ENCODE data around the gene PARP3. TPM values are rescaled to one million over a fixed set of nuclear protein-coding genes. Genes with fewer than 3 reads are reported as not detected.

The PARP3 gene
- total and polyA plus RNA-seq, 9 of the 15 experiments (the other 6 are each of a cell fraction or from before 2014, with no cell fraction given), result 0.46 to 6.6 (median 4.5) TPM

DNA sequence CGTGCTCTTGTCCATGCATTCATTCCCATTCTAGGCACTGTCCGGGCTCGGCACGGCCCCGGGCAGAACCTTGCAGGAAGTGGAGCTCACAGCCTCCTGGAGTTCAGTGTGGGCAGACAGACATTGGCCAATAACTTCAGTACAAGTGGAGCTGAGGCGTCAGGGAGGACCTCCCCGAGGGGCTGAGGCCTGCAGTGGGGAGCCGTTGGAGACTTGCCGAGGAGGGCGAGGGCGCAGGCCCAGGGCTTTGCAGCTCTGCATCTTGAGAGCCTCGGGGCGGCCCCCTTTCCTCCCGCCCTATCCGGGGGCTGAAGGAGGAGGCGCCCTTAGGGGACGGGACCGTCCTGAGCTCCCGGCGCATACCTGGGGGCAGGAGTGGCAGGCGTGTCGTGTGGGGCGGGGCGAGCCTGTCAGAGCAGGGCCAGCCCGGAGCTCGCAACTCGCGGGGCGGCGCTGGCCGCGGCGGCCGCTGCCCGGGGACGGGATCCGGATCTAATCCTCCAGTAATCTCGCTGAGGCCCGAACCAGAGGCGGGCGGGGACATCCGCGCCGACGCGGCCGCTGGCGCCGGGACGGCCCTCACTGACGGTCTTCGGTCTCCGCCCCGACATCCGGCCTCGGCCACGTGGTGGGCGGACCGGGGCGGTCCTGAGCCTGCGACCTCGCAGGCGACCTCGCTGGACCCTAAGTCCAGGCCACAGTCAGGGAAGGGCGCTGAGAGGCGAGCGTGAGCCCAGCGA lies 40.8 kb downstream of the PARP3 start, which contains the start of gene ACY1 (continued):
- TF ChIP-seq, protein P1, sequence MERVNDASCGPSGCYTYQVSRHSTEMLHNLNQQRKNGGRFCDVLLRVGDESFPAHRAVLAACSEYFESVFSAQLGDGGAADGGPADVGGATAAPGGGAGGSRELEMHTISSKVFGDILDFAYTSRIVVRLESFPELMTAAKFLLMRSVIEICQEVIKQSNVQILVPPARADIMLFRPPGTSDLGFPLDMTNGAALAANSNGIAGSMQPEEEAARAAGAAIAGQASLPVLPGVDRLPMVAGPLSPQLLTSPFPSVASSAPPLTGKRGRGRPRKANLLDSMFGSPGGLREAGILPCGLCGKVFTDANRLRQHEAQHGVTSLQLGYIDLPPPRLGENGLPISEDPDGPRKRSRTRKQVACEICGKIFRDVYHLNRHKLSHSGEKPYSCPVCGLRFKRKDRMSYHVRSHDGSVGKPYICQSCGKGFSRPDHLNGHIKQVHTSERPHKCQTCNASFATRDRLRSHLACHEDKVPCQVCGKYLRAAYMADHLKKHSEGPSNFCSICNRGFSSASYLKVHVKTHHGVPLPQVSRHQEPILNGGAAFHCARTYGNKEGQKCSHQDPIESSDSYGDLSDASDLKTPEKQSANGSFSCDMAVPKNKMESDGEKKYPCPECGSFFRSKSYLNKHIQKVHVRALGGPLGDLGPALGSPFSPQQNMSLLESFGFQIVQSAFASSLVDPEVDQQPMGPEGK (CRISPR knock-in tag; IDR thresholded peaks at IDR 0.05; ENCODE audit: borderline replicate concordance), result no peak
- TF ChIP-seq NFXL1 (CRISPR knock-in tag; IDR thresholded peaks at IDR 0.05) (no peak), SAFB (IDR thresholded peaks at IDR 0.05; ENCODE audit: borderline replicate concordance, low read depth, low read length) (no peak), KAT7 (CRISPR knock-in tag; IDR thresholded peaks at IDR 0.05; ENCODE audit: borderline replicate concordance) (no peak), RBM25 (IDR thresholded peaks at IDR 0.05; ENCODE audit: low read depth, low read length, severe bottlenecking) (no peak), ETV1 (tag; conservative IDR thresholded peaks at IDR 0.05; ENCODE audit: low read depth) (peak; percentile 73), SNRNP70 (optimal IDR thresholded peaks at IDR 0.05; ENCODE audit: low read depth, low read length) (no peak), NCOA6 (IDR thresholded peaks at IDR 0.05) (no peak), RBM14 (IDR thresholded peaks at IDR 0.05; ENCODE audit: borderline replicate concordance, insufficient read depth, low read depth, low read length) (no peak), NR2C2 (CRISPR knock-in tag; IDR thresholded peaks at IDR 0.05) (0 out of 2 replicates have a peak, but pooled peaks have one; percentile 29), NR2C2 (tag; IDR thresholded peaks at IDR 0.05) (peak; percentile 84), ESRRA (IDR thresholded peaks at IDR 0.05; ENCODE audit: borderline replicate concordance, low read depth) (peak; percentile 80; the same call in 1 of the 2 replicates), SETDB1 (IDR thresholded peaks at IDR 0.05; ENCODE audit: low read length) (no peak), HMGN3 (IDR thresholded peaks at IDR 0.05; ENCODE audit: borderline replicate concordance, extremely low read depth, insufficient read length, low read depth, low read length) (peak; percentile 90), SMAD2 (IDR thresholded peaks at IDR 0.05; ENCODE audit: low read depth, low read length) (no peak), ETV6 (IDR thresholded peaks at IDR 0.05; ENCODE audit: borderline replicate concordance in 1 of 2, low read depth in 2 of 2, low read length in 1 of 2) (no peak), ETV6 (CRISPR knock-in tag; IDR thresholded peaks at IDR 0.05; ENCODE audit: borderline replicate concordance) (no peak), MAFF (IDR thresholded peaks at IDR 0.05; ENCODE audit: low read length) (no peak), ZNF384 (IDR thresholded peaks at IDR 0.05; ENCODE audit: low read depth, low read length) (no peak; the same call in 1 of the 2 replicates), RFX7 (CRISPR knock-in tag; IDR thresholded peaks at IDR 0.05) (no peak), CBFA2T3 (IDR thresholded peaks at IDR 0.05) (no peak)
- TF ChIP-seq, protein P2, sequence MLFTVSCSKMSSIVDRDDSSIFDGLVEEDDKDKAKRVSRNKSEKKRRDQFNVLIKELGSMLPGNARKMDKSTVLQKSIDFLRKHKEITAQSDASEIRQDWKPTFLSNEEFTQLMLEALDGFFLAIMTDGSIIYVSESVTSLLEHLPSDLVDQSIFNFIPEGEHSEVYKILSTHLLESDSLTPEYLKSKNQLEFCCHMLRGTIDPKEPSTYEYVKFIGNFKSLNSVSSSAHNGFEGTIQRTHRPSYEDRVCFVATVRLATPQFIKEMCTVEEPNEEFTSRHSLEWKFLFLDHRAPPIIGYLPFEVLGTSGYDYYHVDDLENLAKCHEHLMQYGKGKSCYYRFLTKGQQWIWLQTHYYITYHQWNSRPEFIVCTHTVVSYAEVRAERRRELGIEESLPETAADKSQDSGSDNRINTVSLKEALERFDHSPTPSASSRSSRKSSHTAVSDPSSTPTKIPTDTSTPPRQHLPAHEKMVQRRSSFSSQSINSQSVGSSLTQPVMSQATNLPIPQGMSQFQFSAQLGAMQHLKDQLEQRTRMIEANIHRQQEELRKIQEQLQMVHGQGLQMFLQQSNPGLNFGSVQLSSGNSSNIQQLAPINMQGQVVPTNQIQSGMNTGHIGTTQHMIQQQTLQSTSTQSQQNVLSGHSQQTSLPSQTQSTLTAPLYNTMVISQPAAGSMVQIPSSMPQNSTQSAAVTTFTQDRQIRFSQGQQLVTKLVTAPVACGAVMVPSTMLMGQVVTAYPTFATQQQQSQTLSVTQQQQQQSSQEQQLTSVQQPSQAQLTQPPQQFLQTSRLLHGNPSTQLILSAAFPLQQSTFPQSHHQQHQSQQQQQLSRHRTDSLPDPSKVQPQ (CRISPR knock-in tag; IDR thresholded peaks at IDR 0.05; ENCODE audit: borderline replicate concordance), result no peak
- TF ChIP-seq, protein P3, sequence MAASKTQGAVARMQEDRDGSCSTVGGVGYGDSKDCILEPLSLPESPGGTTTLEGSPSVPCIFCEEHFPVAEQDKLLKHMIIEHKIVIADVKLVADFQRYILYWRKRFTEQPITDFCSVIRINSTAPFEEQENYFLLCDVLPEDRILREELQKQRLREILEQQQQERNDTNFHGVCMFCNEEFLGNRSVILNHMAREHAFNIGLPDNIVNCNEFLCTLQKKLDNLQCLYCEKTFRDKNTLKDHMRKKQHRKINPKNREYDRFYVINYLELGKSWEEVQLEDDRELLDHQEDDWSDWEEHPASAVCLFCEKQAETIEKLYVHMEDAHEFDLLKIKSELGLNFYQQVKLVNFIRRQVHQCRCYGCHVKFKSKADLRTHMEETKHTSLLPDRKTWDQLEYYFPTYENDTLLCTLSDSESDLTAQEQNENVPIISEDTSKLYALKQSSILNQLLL (CRISPR knock-in tag; IDR thresholded peaks at IDR 0.05; ENCODE audit: borderline replicate concordance), result no peak
